OCI-LY1 (cell line): ENCODE measurements around the gene P2RY2.

Source experiments
- H2AFZ ChIP-seq: fragments of 200-600 bp; sonication (generic), shearing (Covaris generic); 2 replicates; pipeline ENCODE4 v1.6.0; 2014; ENCODE audit warnings: antibody characterized with exemption, mild to moderate bottlenecking, low read length
- H3F3A ChIP-seq: fragments of 200-600 bp; sonication (generic), shearing (Covaris generic); 2 replicates; pipeline ENCODE4 v1.6.0; 2014; ENCODE audit warnings: mild to moderate bottlenecking, antibody characterized with exemption, low read length, moderate library complexity; ENCODE audit not compliant: insufficient read depth
- H3K27ac ChIP-seq: fragments of 200-600 bp; sonication (generic); 2 replicates; pipeline ENCODE4 v1.5.1; 2014; ENCODE audit warnings: low read length, mixed run types, mild to moderate bottlenecking, low read depth; ENCODE audit not compliant: poor library complexity, severe bottlenecking
- H3K27me3 ChIP-seq: fragments of 200-600 bp; sonication (generic); 2 replicates; pipeline ENCODE4 v1.6.0; 2014; ENCODE audit warnings: antibody characterized with exemption, mild to moderate bottlenecking, low read length, moderate library complexity; ENCODE audit not compliant: insufficient read depth
- H3K36me3 ChIP-seq: fragments of 200-600 bp; sonication (generic); 2 replicates; pipeline ENCODE4 v1.6.1; 2014; ENCODE audit warnings: mild to moderate bottlenecking, antibody characterized with exemption, low read length, moderate library complexity, mixed read lengths; ENCODE audit not compliant: insufficient read depth
- H3K4me1 ChIP-seq: fragments of 200-600 bp; sonication (generic); 2 replicates; pipeline ENCODE4 v1.5.1; 2014; ENCODE audit warnings: mild to moderate bottlenecking, low read length, moderate library complexity; ENCODE audit not compliant: insufficient read depth, severe bottlenecking
- H3K4me2 ChIP-seq: fragments of 200-600 bp; sonication (generic), shearing (Covaris generic); 2 replicates; pipeline ENCODE4 v1.6.1; 2014; ENCODE audit warnings: low read length
- H3K4me3 ChIP-seq: fragments of 200-600 bp; sonication (generic); 2 replicates; pipeline ENCODE4 v1.5.1; 2014; ENCODE audit warnings: low read length, low read depth, mild to moderate bottlenecking, mixed read lengths; ENCODE audit not compliant: poor library complexity, severe bottlenecking
- H3K79me2 ChIP-seq: fragments of 200-600 bp; shearing (Covaris generic); 2 replicates; pipeline ENCODE4 v1.6.1; 2016; ENCODE audit warnings: mixed run types, low read length, mixed read lengths; ENCODE audit not compliant: insufficient read depth
- H3K9ac ChIP-seq: fragments of 200-600 bp; sonication (generic), shearing (Covaris generic); 2 replicates; pipeline ENCODE4 v1.6.1; 2014; ENCODE audit warnings: mild to moderate bottlenecking, low read length, mixed read lengths
- H3K9me2 ChIP-seq: fragments of 200-600 bp; sonication (generic), shearing (Covaris generic); 2 replicates; pipeline ENCODE4 v1.6.1; 2014; ENCODE audit warnings: low read depth, mild to moderate bottlenecking, low read length, mixed read lengths
- H3K9me3 ChIP-seq: fragments of 200-600 bp; shearing (Covaris generic); 2 replicates; pipeline ENCODE4 v1.6.1; 2014; ENCODE audit warnings: low read length, mixed read lengths
- H4K20me1 ChIP-seq: fragments of 200-600 bp; sonication (generic), shearing (Covaris generic); 2 replicates; pipeline ENCODE4 v1.6.0; 2016; ENCODE audit warnings: mild to moderate bottlenecking, low read length; ENCODE audit not compliant: insufficient read depth
- EZH2 ChIP-seq: fragments of 200-600 bp; sonication (generic), shearing (Covaris generic); IDR thresholded peaks from 2 replicates; pipeline ENCODE4 v1.8.0; 2017; ENCODE audit warnings: borderline replicate concordance, mixed run types, mild to moderate bottlenecking, antibody characterized with exemption, low read length, moderate library complexity, mixed read lengths
- TF ChIP-seq, protein P1 (sequence below): fragments of 200-600 bp; sonication (generic), shearing (Covaris generic); IDR thresholded peaks from 2 replicates; pipeline ENCODE4 v1.5.1; 2017; ENCODE audit warnings: mild to moderate bottlenecking, antibody characterized with exemption, low read length, moderate library complexity, mixed read lengths

Gene P2RY2

GRCh38 chr11:73218830-73219215 lies 742 bp downstream of the P2RY2 start:
- TF ChIP-seq, protein P1, sequence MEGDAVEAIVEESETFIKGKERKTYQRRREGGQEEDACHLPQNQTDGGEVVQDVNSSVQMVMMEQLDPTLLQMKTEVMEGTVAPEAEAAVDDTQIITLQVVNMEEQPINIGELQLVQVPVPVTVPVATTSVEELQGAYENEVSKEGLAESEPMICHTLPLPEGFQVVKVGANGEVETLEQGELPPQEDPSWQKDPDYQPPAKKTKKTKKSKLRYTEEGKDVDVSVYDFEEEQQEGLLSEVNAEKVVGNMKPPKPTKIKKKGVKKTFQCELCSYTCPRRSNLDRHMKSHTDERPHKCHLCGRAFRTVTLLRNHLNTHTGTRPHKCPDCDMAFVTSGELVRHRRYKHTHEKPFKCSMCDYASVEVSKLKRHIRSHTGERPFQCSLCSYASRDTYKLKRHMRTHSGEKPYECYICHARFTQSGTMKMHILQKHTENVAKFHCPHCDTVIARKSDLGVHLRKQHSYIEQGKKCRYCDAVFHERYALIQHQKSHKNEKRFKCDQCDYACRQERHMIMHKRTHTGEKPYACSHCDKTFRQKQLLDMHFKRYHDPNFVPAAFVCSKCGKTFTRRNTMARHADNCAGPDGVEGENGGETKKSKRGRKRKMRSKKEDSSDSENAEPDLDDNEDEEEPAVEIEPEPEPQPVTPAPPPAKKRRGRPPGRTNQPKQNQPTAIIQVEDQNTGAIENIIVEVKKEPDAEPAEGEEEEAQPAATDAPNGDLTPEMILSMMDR: no peak
- TF ChIP-seq EZH2: no peak
- H3K9me3 ChIP-seq: no peaks in the 10 kb centered on the region
- H2AFZ ChIP-seq: no peak overlapping the region
- H3K9me2 ChIP-seq: no peaks in the 10 kb centered on the region
- peak overlapping the region; percentile 64; the same call in 1 of the 2 replicates for H3K4me2 ChIP-seq
- no peaks in the 10 kb centered on the region for H3F3A ChIP-seq
- no peak overlapping the region for H3K9ac ChIP-seq
- no peaks in the 10 kb centered on the region for H3K36me3 ChIP-seq
- H3K27ac ChIP-seq: no peak overlapping the region
- H4K20me1 ChIP-seq: no peaks in the 10 kb centered on the region
- H3K4me3 ChIP-seq: no peak overlapping the region
- peaks cover under 1% of the 10 kb centered on the region; the same call in 1 of the 2 replicates for H3K27me3 ChIP-seq
- H3K79me2 ChIP-seq: no peaks in the 10 kb centered on the region
- H3K4me1 ChIP-seq: no peaks in the 10 kb centered on the region

GRCh38 chr11:73219396-73220285 lies 1.6 kb downstream of the P2RY2 start:
- Histone ChIP-seq H3K9ac (no peak overlapping the region), H3K79me2 (no peaks in the 10 kb centered on the region), H3K27me3 (peaks cover 8% of the 10 kb centered on the region; the same call in 1 of the 2 replicates), H2AFZ (no peak overlapping the region), H3K9me3 (no peaks in the 10 kb centered on the region), H3K36me3 (no peaks in the 10 kb centered on the region), H4K20me1 (no peaks in the 10 kb centered on the region), H3F3A (no peaks in the 10 kb centered on the region), H3K9me2 (no peaks in the 10 kb centered on the region), H3K27ac (no peak overlapping the region), H3K4me1 (no peaks in the 10 kb centered on the region), H3K4me2 (no peak overlapping the region), H3K4me3 (no peak overlapping the region)
- TF ChIP-seq, protein P1: no peak
- TF ChIP-seq EZH2: no peak

DNA sequence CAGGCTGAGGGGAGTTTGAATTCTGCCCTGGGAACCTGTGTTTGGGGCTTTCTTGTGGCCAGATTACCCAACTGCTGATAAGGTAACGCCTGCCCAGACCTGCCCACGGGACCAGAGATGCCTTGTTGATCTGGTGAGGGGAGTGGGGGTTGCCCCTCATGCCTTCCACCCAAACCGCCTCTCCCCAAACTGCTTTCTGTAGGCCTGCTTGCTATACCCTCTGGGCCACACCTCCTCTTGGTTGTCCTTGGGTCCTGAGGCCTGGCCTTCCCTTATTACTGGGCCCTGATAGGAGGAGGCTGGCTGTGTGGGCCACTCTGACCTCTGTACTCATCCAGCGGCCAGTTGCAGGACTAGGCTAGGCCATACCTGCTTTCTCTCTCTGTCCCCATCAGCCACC lies 3.4 kb downstream of the P2RY2 start:
- no peak overlapping the region for H3K4me2 ChIP-seq
- H3K9ac ChIP-seq: no peak overlapping the region
- H3K27ac ChIP-seq: no peak overlapping the region
- no peaks in the 10 kb centered on the region for H3F3A ChIP-seq
- H3K9me2 ChIP-seq: no peaks in the 10 kb centered on the region
- H3K4me3 ChIP-seq: no peak overlapping the region
- no peaks in the 10 kb centered on the region for H3K36me3 ChIP-seq
- TF ChIP-seq, protein P1: no peak
- TF ChIP-seq EZH2: no peak
- H4K20me1 ChIP-seq: no peaks in the 10 kb centered on the region
- no peak overlapping the region for H2AFZ ChIP-seq
- no peaks in the 10 kb centered on the region for H3K9me3 ChIP-seq
- no peaks in the 10 kb centered on the region for H3K79me2 ChIP-seq
- H3K27me3 ChIP-seq: peaks cover 13% of the 10 kb centered on the region; the same call in 1 of the 2 replicates
- no peaks in the 10 kb centered on the region for H3K4me1 ChIP-seq
